GM19193 (cell line): Measurements from ENCODE around the gene C9orf152.

ENCODE experiments used
- POLR2A ChIP-seq: IDR thresholded peaks from 4 replicates; pipeline ENCODE4 v1.6.1; 2011; ENCODE audit not compliant: insufficient read depth, insufficient read length; ENCODE audit errors: extremely low read depth

The C9orf152 gene

DNA sequence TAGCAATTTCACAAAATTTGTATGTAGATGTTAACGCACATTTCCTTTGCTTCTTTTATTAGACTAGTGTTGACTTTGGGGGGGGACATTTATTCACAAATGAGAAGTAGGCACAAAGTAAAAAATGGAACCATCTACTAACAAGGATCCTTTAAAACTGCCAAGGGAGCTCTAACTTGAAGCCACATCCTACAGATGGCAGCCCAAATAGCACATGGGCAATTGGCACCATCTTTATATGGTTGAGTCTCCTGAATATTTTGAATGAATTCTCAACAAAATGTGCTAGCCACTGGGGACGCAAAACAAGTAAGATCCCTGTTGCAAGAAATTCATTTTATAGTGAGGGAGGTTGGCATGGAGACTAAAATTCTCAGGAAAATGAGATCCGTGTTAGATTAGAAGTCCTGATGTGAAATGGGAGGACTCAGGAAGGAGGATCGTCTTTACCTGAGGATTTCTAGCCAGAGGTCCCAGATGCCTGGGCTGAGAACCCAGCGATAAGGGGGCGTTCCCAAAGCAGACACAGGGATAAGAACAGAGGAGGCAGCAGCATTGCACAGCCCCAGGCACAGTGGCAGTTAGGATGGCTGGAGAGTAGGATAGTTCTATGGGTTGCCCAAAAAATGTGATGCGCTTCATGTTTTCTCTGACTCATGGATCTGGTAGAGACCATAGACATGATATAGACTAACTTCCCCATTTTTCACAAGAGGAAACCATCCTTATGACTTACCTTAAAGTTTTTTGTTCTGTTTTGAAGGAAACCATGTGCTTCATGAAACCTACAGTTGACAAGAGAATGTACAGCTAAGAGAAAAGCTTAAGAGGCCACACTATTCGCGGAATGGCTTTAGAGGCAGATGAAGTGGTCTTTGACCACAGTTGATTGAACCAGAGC, 37.4 kb downstream of the C9orf152 start:
- no peak for TF ChIP-seq POLR2A

- TF ChIP-seq POLR2A, result no peak
Observed at GRCh38 chr9:110168486-110168885, 39.5 kb downstream of the C9orf152 start.

- no peak for TF ChIP-seq POLR2A
Observed at GRCh38 chr9:110161940-110162339, 46.0 kb downstream of the C9orf152 start.

DNA sequence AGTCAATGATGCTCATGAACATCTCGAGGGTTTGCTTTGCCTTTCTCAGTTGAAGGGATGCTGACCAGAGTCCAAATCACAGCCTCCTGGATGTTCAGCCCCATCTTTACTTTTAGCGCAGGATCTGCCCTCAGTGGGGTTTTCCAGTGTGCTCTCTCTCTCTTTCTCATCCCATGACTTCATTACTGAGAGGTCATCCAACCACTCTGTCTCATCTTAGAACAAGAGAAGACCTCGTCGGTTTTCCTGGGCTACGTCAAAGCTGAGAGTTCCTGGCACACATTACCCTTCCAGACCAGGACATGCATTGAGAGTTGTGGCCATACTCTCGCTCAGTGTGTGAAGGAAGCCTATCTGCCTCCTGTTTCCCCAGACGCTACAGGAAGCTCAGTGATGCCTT, 47.3 kb downstream of the C9orf152 start:
- no peak for TF ChIP-seq POLR2A

GRCh38 chr9:110160123-110160522, 47.8 kb downstream of the C9orf152 start:
- no peak for TF ChIP-seq POLR2A

GRCh38 chr9:110157823-110158664, 49.9 kb downstream of the C9orf152 start:
- TF ChIP-seq POLR2A, result no peak

DNA sequence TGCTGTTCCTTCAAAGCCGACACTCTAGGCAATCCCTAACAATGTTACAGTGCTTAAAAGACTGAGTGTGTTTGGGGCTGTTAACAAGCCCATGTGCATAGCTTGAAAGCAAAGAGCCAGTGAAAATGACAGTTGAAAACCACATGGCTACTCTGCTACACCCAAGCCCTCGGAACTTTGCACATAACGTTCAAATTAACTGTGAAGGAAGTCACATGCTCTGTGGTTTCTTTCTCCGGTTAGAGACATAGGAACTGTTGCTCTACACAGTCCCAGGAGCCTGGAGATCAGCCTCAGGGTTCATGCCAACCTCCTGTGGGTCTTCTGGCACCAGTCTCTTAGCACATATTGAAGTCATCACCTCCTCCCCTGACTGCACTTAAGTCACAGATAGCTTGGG, 51.1 kb downstream of the C9orf152 start:
- no peak for TF ChIP-seq POLR2A

DNA sequence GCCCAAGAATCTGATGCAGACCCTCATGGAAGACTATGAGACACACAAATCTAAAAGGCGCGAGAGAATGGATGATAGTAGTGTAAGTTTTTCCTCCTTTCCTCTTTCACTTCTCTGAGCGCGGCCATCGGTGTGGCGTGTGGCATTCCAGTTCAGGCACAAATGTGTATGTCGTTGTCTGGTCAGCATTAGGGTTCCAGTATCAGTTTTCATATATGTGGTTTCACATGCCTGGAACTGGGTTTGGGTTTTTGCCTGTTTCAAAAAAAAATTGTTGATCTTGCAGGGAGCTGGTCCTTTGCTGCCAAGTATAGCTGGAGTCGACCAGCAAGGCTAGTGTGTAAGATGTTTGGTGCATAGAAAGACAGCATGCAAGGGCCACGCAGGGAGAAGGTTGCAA, 51.5 kb downstream of the C9orf152 start:
- no peak for TF ChIP-seq POLR2A

- no peak for TF ChIP-seq POLR2A
Observed at GRCh38 chr9:110155751-110156150, 52.2 kb downstream of the C9orf152 start.

DNA sequence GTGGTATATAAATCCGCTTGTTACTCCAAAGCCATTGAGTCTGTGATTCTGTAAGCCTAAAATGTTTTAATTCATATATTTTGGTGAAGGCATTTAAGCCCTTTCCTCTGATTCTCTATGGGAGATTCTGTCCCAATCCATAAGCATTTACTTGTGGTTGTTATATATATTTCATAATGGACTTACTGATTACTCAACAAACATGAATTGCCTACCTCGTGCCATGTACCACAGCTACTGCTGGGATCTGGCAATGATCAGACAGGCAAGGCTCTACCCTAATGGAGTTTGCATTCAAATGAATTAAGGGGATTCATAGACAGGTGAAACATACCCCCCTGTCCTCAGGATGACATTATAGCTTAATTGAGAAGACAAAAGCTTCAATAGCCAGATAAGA, 54.5 kb downstream of the C9orf152 start:
- TF ChIP-seq POLR2A, result no peak

- TF ChIP-seq POLR2A, result no peak
Observed at GRCh38 chr9:110152704-110153374, 55.1 kb downstream of the C9orf152 start.
